HT-29 (cell line): Measurements from ENCODE around the gene HLA-A. TPM values are rescaled to one million over a fixed set of nuclear protein-coding genes. Genes with fewer than 3 reads are reported as not detected.

Source experiments
- DNase-seq: peaks from one replicate; pipeline ENCODE4 v3.0.0-alpha.2; 2015; ENCODE audit warnings: low spot score
- total RNA-seq: library from RNA; depleted of rRNA; stranded (reverse); fragments of >200 nt; shearing (Covaris generic); gene quantifications from 2 replicates; pipeline ENCODE4 v1.2.3, GENCODE V29; 2014

The HLA-A gene
- total RNA-seq, 1 experiment from 2014 or later: 856 TPM

- DNase-seq: no peak
These were observed 6.9 kb upstream of the HLA-A start for GRCh38 chr6:29935273-29935955.

- DNase-seq: no peak
These were observed 3.4 kb upstream of the HLA-A start for GRCh38 chr6:29938746-29939508.

- no peak for DNase-seq
These were observed 1.3 kb upstream of the HLA-A start for GRCh38 chr6:29941016-29941415.

- DNase-seq: no peak
These were observed 861 bp upstream of the HLA-A start for GRCh38 chr6:29941471-29941870.

- no peak for DNase-seq
These were observed 437 bp upstream of the HLA-A start for GRCh38 chr6:29941916-29942274.

GRCh38 chr6:29943053-29943966 lies 978 bp downstream of the HLA-A start:
- peak; percentile 19 for DNase-seq

GRCh38 chr6:29945281-29945820 lies 3.0 kb downstream of the HLA-A start:
- DNase-seq: no peak

GRCh38 chr6:29946223-29947076 lies 4.1 kb downstream of the HLA-A start:
- DNase-seq: no peak

- DNase-seq: no peak
These were observed 5.0 kb downstream of the HLA-A start for GRCh38 chr6:29947077-29947980.

GRCh38 chr6:29948277-29948676 lies 5.9 kb downstream of the HLA-A start:
- no peak for DNase-seq

- DNase-seq: no peak
These were observed 7.6 kb downstream of the HLA-A start for GRCh38 chr6:29949934-29950333.

- DNase-seq: no peak
These were observed 9.6 kb downstream of the HLA-A start for GRCh38 chr6:29951882-29952281.

GRCh38 chr6:29953001-29953441 lies 10.7 kb downstream of the HLA-A start:
- DNase-seq: peak; percentile 33

GRCh38 chr6:29953686-29954085 lies 11.4 kb downstream of the HLA-A start:
- no peak for DNase-seq

GRCh38 chr6:29954272-29954671 lies 11.9 kb downstream of the HLA-A start:
- DNase-seq: no peak

GRCh38 chr6:29955783-29956182 lies 13.5 kb downstream of the HLA-A start:
- no peak for DNase-seq

- DNase-seq: no peak
These were observed 14.2 kb downstream of the HLA-A start for GRCh38 chr6:29956518-29956917.

GRCh38 chr6:29958046-29958445 lies 15.7 kb downstream of the HLA-A start:
- DNase-seq: no peak

- DNase-seq: no peak
These were observed 16.6 kb downstream of the HLA-A start for GRCh38 chr6:29958921-29959320.

GRCh38 chr6:29959467-29959866 lies 17.1 kb downstream of the HLA-A start:
- no peak for DNase-seq
